HG03439 (cell line): ENCODE measurements around the gene NPIPB8.
"Not testable (repeated sequence)": the region's sequence is repeated elsewhere in the genome, so short reads cannot be mapped to it uniquely, and the experiment has no call there.

Experiments used
- ATAC-seq: cut with Tn5 transposase; IDR thresholded peaks from one replicate; pipeline ENCODE4 v1.9.1; 2021; ENCODE audit warnings: mild to moderate bottlenecking, moderate library complexity; ENCODE audit not compliant: unreplicated experiment

Gene NPIPB8

GRCh38 chr16:28637765-28638164 is at the start of gene NPIPB8:
Gene NPIPB8, plus strand, starts transcription at chr16:28638065. Its CDS starts 296 bp downstream, at chr16:28638361.
- not testable (repeated sequence) for ATAC-seq

- ATAC-seq: no peak
These were observed 48.8 kb upstream of the NPIPB8 start for GRCh38 chr16:28589069-28589468.

GRCh38 chr16:28589930-28590329 is 47.9 kb upstream of the NPIPB8 start:
- ATAC-seq: no peak

- no peak for ATAC-seq
These were observed 47.2 kb upstream of the NPIPB8 start for GRCh38 chr16:28590384-28591340.

GRCh38 chr16:28591355-28591754 is 46.5 kb upstream of the NPIPB8 start:
- no peak for ATAC-seq

- no peak for ATAC-seq
These were observed 45.4 kb upstream of the NPIPB8 start for GRCh38 chr16:28592511-28592910.

GRCh38 chr16:28592979-28593553 is 44.8 kb upstream of the NPIPB8 start:
- ATAC-seq: no peak

- not testable (repeated sequence) for ATAC-seq
These were observed 42.4 kb upstream of the NPIPB8 start for GRCh38 chr16:28595451-28595850.

GRCh38 chr16:28596115-28596630 is 41.7 kb upstream of the NPIPB8 start:
- ATAC-seq: no peak

- no peak for ATAC-seq
These were observed 40.8 kb upstream of the NPIPB8 start, which contains the start of gene SULT1A2 for GRCh38 chr16:28596840-28597691. Gene SULT1A2, minus strand, starts transcription at chr16:28597050. Its CDS starts 1,120 bp downstream, at chr16:28595930.

- no peak for ATAC-seq
These were observed 40.1 kb upstream of the NPIPB8 start for GRCh38 chr16:28597692-28598261.

GRCh38 chr16:28599377-28600285 is 38.2 kb upstream of the NPIPB8 start:
- ATAC-seq: peak; percentile 46

- ATAC-seq: not testable (repeated sequence)
These were observed 36.9 kb upstream of the NPIPB8 start for GRCh38 chr16:28600965-28601364.

GRCh38 chr16:28601589-28601988 is 36.3 kb upstream of the NPIPB8 start:
- not testable (repeated sequence) for ATAC-seq

GRCh38 chr16:28602062-28602461 is 35.8 kb upstream of the NPIPB8 start:
- ATAC-seq: not testable (repeated sequence)

- ATAC-seq: no peak
These were observed 35.3 kb upstream of the NPIPB8 start for GRCh38 chr16:28602529-28602928.

GRCh38 chr16:28603381-28604185 is 34.3 kb upstream of the NPIPB8 start:
- ATAC-seq: no peak

GRCh38 chr16:28604186-28604565 is 33.7 kb upstream of the NPIPB8 start:
- ATAC-seq: no peak
